ENCODE measurements around the gene CARD14.

The CARD14 gene

DNA sequence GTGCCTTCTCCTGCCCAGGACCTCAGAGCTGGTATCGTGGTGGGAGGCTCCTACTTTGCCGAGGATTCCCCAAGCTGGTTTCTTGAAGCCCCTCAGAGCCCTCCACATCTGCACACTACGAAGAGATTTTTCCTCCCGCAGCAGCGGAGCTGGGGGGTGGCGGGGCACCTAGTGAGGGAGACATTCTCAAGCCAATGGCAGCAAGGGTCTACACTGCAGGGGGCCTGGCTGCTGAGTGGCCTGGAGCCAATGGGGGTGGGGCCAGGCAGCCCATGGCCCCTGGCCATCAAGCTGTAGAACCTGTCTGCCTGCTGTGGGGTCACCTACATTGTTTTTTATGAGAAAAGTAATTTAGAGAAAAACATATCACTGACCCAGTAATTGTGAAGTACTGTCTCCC, 55.4 kb downstream of the CARD14 start:
- H3K4me3 ChIP-seq (ENCODE audit: extremely low read depth, insufficient read depth, low read length, poor library complexity, severe bottlenecking), result no peak overlapping the region
- no peaks in the 10 kb centered on the region for H3K9me3 ChIP-seq (ENCODE audit: control insufficient read depth, low read length)
- 58 to 90% methylated on average over 2 of the region's 6 CpGs for WGBS, 2 experiments (ENCODE audit: insufficient coverage in 2 of 2)
- peaks cover 21% of the 10 kb centered on the region for H3K36me3 ChIP-seq (ENCODE audit: control insufficient read depth, insufficient read depth, low read length)
- peaks cover 9% of the 10 kb centered on the region for H3K4me1 ChIP-seq (ENCODE audit: control insufficient read depth, insufficient read depth, low read length, poor library complexity, severe bottlenecking)
- H3K27ac ChIP-seq (ENCODE audit: low read depth, low read length, severe bottlenecking), result no peak overlapping the region

DNA sequence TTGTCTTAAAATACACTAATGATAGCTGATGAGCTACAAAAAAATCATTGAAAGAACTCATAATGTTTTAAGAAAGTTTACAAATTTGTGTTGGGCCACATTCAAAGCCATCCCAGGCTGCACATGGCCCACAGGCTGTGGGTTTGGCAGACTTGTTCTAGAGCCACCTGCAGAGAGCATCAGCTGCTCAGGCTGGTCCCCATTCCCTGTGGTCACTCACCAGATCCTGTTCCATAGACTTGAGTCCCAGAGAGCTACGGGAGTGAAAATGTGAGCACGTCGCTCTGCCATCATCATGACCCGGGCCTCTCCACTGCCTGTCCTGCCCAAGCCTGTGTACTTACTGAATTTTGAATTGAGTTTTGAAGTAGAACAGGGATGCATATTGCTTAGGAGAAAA, 57.3 kb downstream of the CARD14 start:
- H3K27ac ChIP-seq (ENCODE audit: low read depth, low read length, severe bottlenecking), result no peak overlapping the region
- no peaks in the 10 kb centered on the region for H3K4me1 ChIP-seq (ENCODE audit: control insufficient read depth, insufficient read depth, low read length, poor library complexity, severe bottlenecking)
- H3K9me3 ChIP-seq (ENCODE audit: control insufficient read depth, low read length), result peaks cover 6% of the 10 kb centered on the region
- peaks cover 38% of the 10 kb centered on the region for H3K36me3 ChIP-seq (ENCODE audit: control insufficient read depth, insufficient read depth, low read length)
- WGBS, 2 experiments (ENCODE audit: insufficient coverage in 2 of 2), result 91 to 97% methylated on average over 4 of the region's 4 CpGs
- no peak overlapping the region for H3K4me3 ChIP-seq (ENCODE audit: extremely low read depth, insufficient read depth, low read length, poor library complexity, severe bottlenecking)

DNA sequence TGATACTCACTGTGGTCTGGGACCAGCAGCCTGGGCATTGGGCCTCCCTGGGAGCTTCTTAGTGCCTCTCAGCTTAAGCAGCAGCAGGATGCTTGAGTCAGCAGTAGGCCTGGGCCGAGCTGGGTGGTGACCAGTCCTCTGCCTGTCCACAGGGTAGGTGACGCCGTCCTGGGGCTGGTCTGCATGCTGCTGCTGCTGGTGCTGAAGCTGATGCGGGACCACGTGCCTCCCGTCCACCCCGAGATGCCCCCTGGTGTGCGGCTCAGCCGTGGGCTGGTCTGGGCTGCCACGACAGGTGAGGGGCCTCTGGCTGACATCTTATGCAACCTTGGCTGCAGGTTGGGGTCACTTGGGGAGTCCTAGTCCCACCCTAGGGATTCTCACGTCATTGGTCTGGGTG, 57.8 kb downstream of the CARD14 start:
- WGBS, 2 experiments (ENCODE audit: insufficient coverage in 2 of 2), result 83 to 93% methylated on average over 10 of the region's 11 CpGs
- H3K27ac ChIP-seq (ENCODE audit: low read depth, low read length, severe bottlenecking), result no peak overlapping the region
- H3K9me3 ChIP-seq (ENCODE audit: control insufficient read depth, low read length), result peaks cover 11% of the 10 kb centered on the region
- no peaks in the 10 kb centered on the region for H3K4me1 ChIP-seq (ENCODE audit: control insufficient read depth, insufficient read depth, low read length, poor library complexity, severe bottlenecking)
- H3K36me3 ChIP-seq (ENCODE audit: control insufficient read depth, insufficient read depth, low read length), result peaks cover 39% of the 10 kb centered on the region
- H3K4me3 ChIP-seq (ENCODE audit: extremely low read depth, insufficient read depth, low read length, poor library complexity, severe bottlenecking), result no peak overlapping the region

DNA sequence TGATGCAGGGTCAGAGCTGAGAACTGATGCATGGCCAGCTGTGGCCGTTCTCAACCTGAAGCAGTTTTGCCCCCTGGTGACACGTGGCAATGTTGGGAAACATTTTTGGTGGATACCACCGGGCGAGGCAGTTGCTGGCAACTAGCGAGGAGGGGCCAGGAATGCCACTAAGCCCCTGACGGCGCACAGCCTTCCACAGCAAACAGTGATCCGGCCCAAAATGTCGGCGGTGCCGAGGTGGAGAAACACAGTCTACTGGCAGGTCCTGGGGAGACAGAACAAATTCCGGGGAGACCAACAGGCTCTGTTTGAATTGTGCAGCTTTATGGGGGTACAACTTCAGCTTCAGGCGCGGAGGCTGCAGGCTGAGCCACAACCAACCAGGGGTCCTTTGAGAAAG, 58.6 kb downstream of the CARD14 start:
- Histone ChIP-seq H3K27ac (ENCODE audit: low read depth, low read length, severe bottlenecking) (no peak overlapping the region), H3K9me3 (ENCODE audit: control insufficient read depth, low read length) (peaks cover 17% of the 10 kb centered on the region), H3K4me1 (ENCODE audit: control insufficient read depth, insufficient read depth, low read length, poor library complexity, severe bottlenecking) (no peaks in the 10 kb centered on the region), H3K4me3 (ENCODE audit: extremely low read depth, insufficient read depth, low read length, poor library complexity, severe bottlenecking) (no peak overlapping the region), H3K36me3 (ENCODE audit: control insufficient read depth, insufficient read depth, low read length) (peaks cover 39% of the 10 kb centered on the region)
- WGBS, 2 experiments (ENCODE audit: insufficient coverage in 2 of 2), result 87 to 90% methylated on average over 13 to 14 of the region's 14 CpGs

DNA sequence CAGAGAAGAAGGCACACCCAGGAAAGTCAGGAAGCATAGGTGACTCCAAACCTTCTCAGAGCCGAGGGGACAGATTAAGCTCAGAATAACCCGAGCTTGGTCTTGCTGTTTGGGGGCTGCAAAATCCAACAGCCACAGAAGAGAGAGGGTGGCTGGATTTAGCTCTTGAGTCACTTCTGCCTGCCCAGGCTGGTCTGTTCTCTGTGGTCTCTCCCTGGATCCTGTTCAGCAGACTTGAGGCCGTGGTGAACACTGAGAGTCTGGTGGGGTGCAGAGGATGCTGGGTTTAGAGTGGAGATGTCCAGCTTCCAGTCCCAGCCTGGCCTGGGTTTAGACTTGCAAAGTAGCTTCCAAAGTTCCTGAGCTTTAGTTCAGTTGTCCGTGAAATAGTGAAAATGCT, 59.2 kb downstream of the CARD14 start:
- H3K4me1 ChIP-seq (ENCODE audit: control insufficient read depth, insufficient read depth, low read length, poor library complexity, severe bottlenecking), result no peaks in the 10 kb centered on the region
- no peak overlapping the region for H3K27ac ChIP-seq (ENCODE audit: low read depth, low read length, severe bottlenecking)
- H3K4me3 ChIP-seq (ENCODE audit: extremely low read depth, insufficient read depth, low read length, poor library complexity, severe bottlenecking), result no peak overlapping the region
- H3K9me3 ChIP-seq (ENCODE audit: control insufficient read depth, low read length), result peaks cover 17% of the 10 kb centered on the region
- H3K36me3 ChIP-seq (ENCODE audit: control insufficient read depth, insufficient read depth, low read length), result peaks cover 36% of the 10 kb centered on the region
- WGBS, 2 experiments (ENCODE audit: insufficient coverage in 2 of 2), result 85 to 92% methylated on average over 4 of the region's 4 CpGs

DNA sequence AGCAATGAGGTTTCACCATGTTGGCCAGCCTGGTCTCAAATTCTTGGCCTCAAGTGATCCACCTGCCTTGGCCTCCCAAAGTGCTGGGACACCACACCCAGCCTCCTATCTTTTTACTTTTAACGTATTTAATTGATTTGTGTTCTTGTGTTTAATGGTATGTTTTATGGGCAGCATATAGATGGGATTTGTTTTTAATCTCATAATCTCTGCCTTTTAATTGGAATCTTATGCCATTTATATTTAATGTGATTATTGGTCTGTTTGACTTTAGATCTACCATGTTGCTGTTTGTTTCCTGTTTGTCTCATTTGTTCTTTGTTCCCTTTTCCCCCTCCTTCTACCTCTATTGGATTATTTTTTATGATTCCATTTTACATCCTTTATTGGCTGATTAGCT, 62.6 kb downstream of the CARD14 start:
- no CpG with 5 or more reads among the region's 1 CpG for WGBS, 2 experiments (ENCODE audit: insufficient coverage in 2 of 2)
- H3K36me3 ChIP-seq (ENCODE audit: control insufficient read depth, insufficient read depth, low read length), result peaks cover 46% of the 10 kb centered on the region
- H3K27ac ChIP-seq (ENCODE audit: low read depth, low read length, severe bottlenecking), result no peak overlapping the region
- no peak overlapping the region for H3K4me3 ChIP-seq (ENCODE audit: extremely low read depth, insufficient read depth, low read length, poor library complexity, severe bottlenecking)
- H3K9me3 ChIP-seq (ENCODE audit: control insufficient read depth, low read length), result peaks cover 17% of the 10 kb centered on the region
- H3K4me1 ChIP-seq (ENCODE audit: control insufficient read depth, insufficient read depth, low read length, poor library complexity, severe bottlenecking), result no peaks in the 10 kb centered on the region

DNA sequence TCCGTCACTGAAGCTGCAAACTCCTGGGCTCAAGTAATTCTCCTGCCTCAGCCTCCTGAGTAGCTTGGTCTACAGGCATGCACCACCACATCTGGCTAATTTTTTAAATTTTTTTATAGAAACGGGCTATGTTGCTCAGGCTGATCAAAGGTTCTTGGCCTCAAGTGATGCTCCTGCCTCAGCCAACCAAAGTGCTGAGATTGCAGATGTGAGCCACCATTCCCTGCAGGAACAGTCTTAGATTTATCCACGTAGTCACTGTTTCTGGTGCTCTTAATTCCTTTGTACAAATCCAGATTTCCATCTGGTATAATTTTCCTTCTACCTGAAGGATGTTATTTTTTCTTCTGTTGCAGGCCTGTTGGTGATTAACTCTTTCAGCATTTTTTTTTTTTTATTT, 63.4 kb downstream of the CARD14 start:
- peaks cover 52% of the 10 kb centered on the region for H3K36me3 ChIP-seq (ENCODE audit: control insufficient read depth, insufficient read depth, low read length)
- peaks cover 17% of the 10 kb centered on the region for H3K9me3 ChIP-seq (ENCODE audit: control insufficient read depth, low read length)
- no peak overlapping the region for H3K4me3 ChIP-seq (ENCODE audit: extremely low read depth, insufficient read depth, low read length, poor library complexity, severe bottlenecking)
- H3K4me1 ChIP-seq (ENCODE audit: control insufficient read depth, insufficient read depth, low read length, poor library complexity, severe bottlenecking), result no peaks in the 10 kb centered on the region
- no peak overlapping the region for H3K27ac ChIP-seq (ENCODE audit: low read depth, low read length, severe bottlenecking)
- WGBS, 2 experiments (ENCODE audit: insufficient coverage in 2 of 2), result 95 to 100% methylated on average over 2 to 3 of the region's 3 CpGs

DNA sequence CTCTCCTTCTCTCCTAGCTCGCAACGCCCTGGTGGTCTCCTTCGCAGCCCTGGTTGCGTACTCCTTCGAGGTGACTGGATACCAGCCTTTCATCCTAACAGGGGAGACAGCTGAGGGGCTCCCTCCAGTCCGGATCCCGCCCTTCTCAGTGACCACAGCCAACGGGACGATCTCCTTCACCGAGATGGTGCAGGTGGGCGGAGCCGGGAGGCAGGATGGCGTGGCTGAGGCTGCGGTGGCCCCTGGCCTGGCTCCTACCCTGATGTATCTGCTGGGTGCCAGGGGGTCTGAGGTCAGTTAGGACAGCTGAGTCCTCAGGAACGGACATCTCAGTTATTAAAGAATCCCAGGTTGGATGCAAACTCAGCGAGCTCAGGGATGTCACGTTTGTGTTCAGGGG, 67.1 kb downstream of the CARD14 start:
- Histone ChIP-seq H3K4me3 (ENCODE audit: extremely low read depth, insufficient read depth, low read length, poor library complexity, severe bottlenecking) (no peak overlapping the region), H3K36me3 (ENCODE audit: control insufficient read depth, insufficient read depth, low read length) (peaks cover 60% of the 10 kb centered on the region), H3K4me1 (ENCODE audit: control insufficient read depth, insufficient read depth, low read length, poor library complexity, severe bottlenecking) (no peaks in the 10 kb centered on the region), H3K9me3 (ENCODE audit: control insufficient read depth, low read length) (peaks cover 14% of the 10 kb centered on the region), H3K27ac (ENCODE audit: low read depth, low read length, severe bottlenecking) (no peak overlapping the region)
- WGBS, 2 experiments (ENCODE audit: insufficient coverage in 2 of 2), result 86 to 89% methylated on average over 11 to 17 of the region's 17 CpGs

DNA sequence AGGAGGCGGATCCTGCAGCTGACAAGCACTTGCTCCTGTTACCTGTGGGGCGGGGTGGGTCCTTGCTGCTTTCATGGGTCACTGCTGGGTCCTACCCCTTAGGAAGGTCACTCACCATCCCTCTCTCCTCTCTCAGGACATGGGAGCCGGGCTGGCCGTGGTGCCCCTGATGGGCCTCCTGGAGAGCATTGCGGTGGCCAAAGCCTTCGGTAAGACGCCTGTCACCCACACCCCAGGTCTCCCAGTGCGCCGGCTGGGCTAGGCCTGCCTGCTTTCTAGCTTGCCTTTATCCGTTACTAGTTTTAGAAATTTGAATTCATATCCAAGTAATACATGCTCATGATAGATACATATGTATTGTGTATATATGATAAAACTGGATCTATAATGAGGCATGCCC, 67.6 kb downstream of the CARD14 start:
- Histone ChIP-seq H3K9me3 (ENCODE audit: control insufficient read depth, low read length) (peaks cover 9% of the 10 kb centered on the region), H3K4me1 (ENCODE audit: control insufficient read depth, insufficient read depth, low read length, poor library complexity, severe bottlenecking) (no peaks in the 10 kb centered on the region), H3K4me3 (ENCODE audit: extremely low read depth, insufficient read depth, low read length, poor library complexity, severe bottlenecking) (no peak overlapping the region), H3K27ac (ENCODE audit: low read depth, low read length, severe bottlenecking) (no peak overlapping the region), H3K36me3 (ENCODE audit: control insufficient read depth, insufficient read depth, low read length) (peaks cover 56% of the 10 kb centered on the region)
- WGBS, 2 experiments (ENCODE audit: insufficient coverage in 2 of 2), result 94 to 97% methylated on average over 6 to 9 of the region's 10 CpGs

DNA sequence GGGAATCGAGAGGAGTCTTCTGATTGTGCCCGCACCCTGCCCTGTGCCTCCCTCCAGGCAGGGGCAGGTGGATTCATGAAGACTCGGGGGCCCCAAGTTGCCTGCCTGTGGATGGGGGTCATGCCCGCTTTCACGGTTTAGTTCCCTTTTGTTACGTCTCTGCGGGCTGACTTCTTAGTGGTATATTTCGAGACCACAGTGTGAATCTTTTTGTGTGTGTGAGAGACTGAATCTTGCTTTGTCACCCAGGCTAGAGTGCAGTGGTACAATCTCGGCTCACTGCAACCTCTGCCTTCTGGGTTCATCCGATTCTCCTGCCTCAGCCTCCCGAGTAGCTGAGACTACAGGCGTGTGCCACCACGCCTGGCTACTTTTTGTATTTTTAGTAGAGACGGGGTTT, 72.7 kb downstream of the CARD14 start:
- H3K36me3 ChIP-seq (ENCODE audit: control insufficient read depth, insufficient read depth, low read length), result peaks cover 60% of the 10 kb centered on the region
- no peak overlapping the region for H3K27ac ChIP-seq (ENCODE audit: low read depth, low read length, severe bottlenecking)
- 80 to 83% methylated on average over 9 to 10 of the region's 14 CpGs for WGBS, 2 experiments (ENCODE audit: insufficient coverage in 2 of 2)
- no peaks in the 10 kb centered on the region for H3K4me1 ChIP-seq (ENCODE audit: control insufficient read depth, insufficient read depth, low read length, poor library complexity, severe bottlenecking)
- H3K4me3 ChIP-seq (ENCODE audit: extremely low read depth, insufficient read depth, low read length, poor library complexity, severe bottlenecking), result no peak overlapping the region
- H3K9me3 ChIP-seq (ENCODE audit: control insufficient read depth, low read length), result no peaks in the 10 kb centered on the region

DNA sequence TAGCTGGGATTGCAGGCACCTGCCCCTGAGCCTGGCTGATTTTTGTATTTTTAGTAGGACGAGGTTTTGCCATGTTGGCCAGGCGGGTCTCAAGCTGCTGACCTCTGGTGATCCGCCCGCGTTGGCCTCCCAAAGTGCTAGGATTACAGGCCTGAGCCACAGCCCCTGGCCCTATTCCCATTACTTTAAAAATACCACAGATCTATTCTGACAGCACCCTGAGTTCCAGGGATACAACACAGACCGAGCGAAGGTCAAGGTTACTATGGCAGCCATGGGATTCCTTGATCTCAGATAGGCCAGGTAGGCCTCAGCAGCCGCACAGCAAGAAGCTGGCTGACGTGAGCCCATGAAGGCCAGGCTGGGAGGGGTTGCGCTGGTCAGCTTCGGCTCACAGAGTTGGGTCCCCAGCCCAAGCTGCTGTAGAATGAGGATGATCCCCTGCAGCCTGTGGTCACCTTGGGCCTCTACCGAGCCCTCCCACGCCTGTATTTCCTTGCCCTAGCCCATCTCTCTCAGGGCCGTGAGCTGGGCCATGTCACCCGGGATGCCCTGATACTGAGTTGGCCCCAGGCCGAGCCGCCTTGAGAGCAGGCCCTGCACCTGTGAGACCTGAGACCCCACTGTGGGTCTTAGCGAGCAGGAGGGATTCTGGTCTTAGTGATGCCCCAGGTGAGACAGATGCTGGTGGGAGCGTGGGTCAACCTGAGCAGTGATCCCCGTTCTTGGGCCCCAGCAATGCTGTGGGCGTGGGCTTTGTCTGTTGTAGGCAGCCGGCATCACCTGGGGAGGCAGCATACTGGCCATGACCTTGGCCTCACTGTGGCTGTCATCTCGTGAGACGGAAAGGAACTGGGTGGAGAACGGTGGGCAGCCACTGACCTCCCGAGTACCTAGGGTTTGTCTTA, 74.0 kb downstream of the CARD14 start:
- H3K27ac ChIP-seq (ENCODE audit: low read depth, low read length, severe bottlenecking), result no peak overlapping the region
- WGBS, 2 experiments (ENCODE audit: insufficient coverage in 2 of 2), result 96 to 97% methylated on average over 19 to 23 of the region's 26 CpGs
- no peaks in the 10 kb centered on the region for H3K9me3 ChIP-seq (ENCODE audit: control insufficient read depth, low read length)
- H3K4me3 ChIP-seq (ENCODE audit: extremely low read depth, insufficient read depth, low read length, poor library complexity, severe bottlenecking), result no peak overlapping the region
- H3K4me1 ChIP-seq (ENCODE audit: control insufficient read depth, insufficient read depth, low read length, poor library complexity, severe bottlenecking), result no peaks in the 10 kb centered on the region
- peaks cover 52% of the 10 kb centered on the region for H3K36me3 ChIP-seq (ENCODE audit: control insufficient read depth, insufficient read depth, low read length)

All from mesodermal cell (in vitro differentiated cells).